H1 (cell line): Measurements from ENCODE around the gene ADD1. TPM values are rescaled to one million over a fixed set of nuclear protein-coding genes. Genes with fewer than 3 reads are reported as not detected.

Experiments
- CTCF ChIA-PET: fragments of 300-600 bp; sonication (Branson Sonifier 250); formaldehyde crosslinking; loops from one replicate; lab custom pipeline; 2021; ENCODE audit not compliant: partially characterized antibody; lab: Charles Lee
- POLR2A ChIA-PET: fragments of 300-600 bp; sonication (Branson Sonifier 250); formaldehyde crosslinking; loops from one replicate; lab custom pipeline; 2021; ENCODE audit warnings: inconsistent platforms; ENCODE audit not compliant: partially characterized antibody; lab: Charles Lee
- DNase-seq, 2 experiments: peaks; one replicate each; pipeline versions ENCODE4 v3.0.0 to v3.0.0-alpha.2; 2010 to 2022; ENCODE audit warnings: low spot score in 2 of 2, low read depth in 1 of 2, mixed read lengths in 1 of 2
- FAIRE-seq: peaks from 2 replicates; lab custom pipeline; 2011; peaks lifted over from hg19 to GRCh38; lab: Jason Lieb, UNC
- H2AFZ ChIP-seq: 2 replicates; pipeline ENCODE4 v1.8.1; 2012; ENCODE audit warnings: low read length, inconsistent platforms
- H2AK5ac ChIP-seq: 2 replicates; pipeline ENCODE4 v1.6.1; 2013; ENCODE audit warnings: low read depth, low read length
- H2BK120ac ChIP-seq: replicated peaks from 2 replicates; pipeline ENCODE3; 2013; ENCODE audit warnings: low read depth, low read length, inconsistent platforms
- H2BK12ac ChIP-seq: 2 replicates; pipeline ENCODE4 v1.6.1; 2013; ENCODE audit warnings: low read depth, low read length
- H2BK15ac ChIP-seq: 2 replicates; pipeline ENCODE4 v1.6.1; 2013; ENCODE audit warnings: low read length
- H2BK20ac ChIP-seq: 2 replicates; pipeline ENCODE4 v1.6.1; 2013; ENCODE audit warnings: low read length
- H2BK5ac ChIP-seq: 2 replicates; pipeline ENCODE4 v1.6.1; 2013; ENCODE audit warnings: low read depth, low read length
- H3K14ac ChIP-seq: 2 replicates; pipeline ENCODE4 v1.6.1; 2013; ENCODE audit warnings: inconsistent platforms; ENCODE audit not compliant: insufficient read length
- H3K18ac ChIP-seq: 2 replicates; pipeline ENCODE4 v1.6.1; 2013; ENCODE audit warnings: low read length; ENCODE audit errors: extremely low read depth
- H3K23ac ChIP-seq: 2 replicates; pipeline ENCODE4 v1.6.1; 2013; ENCODE audit warnings: inconsistent platforms; ENCODE audit not compliant: insufficient read length
- H3K23me2 ChIP-seq: 2 replicates; pipeline ENCODE4 v1.6.1; 2013; ENCODE audit warnings: low read depth, low read length
- H3K27ac ChIP-seq: 2 replicates; pipeline ENCODE4 v1.6.1; 2011; ENCODE audit warnings: low read depth, low read length, inconsistent platforms
- H3K27me3 ChIP-seq, 4 experiments: replicated peaks in 1 of 4; 1 replicate in 1 of 4; 2 replicates in 3 of 4; pipeline versions ENCODE4 v1.6.1 to v1.8.1; 2011 to 2013; ENCODE audit warnings: low read length in 3 of 4, mild to moderate bottlenecking in 3 of 4, inconsistent platforms in 2 of 4, mixed read lengths in 2 of 4, moderate library complexity in 1 of 4; ENCODE audit not compliant: control insufficient read depth in 3 of 4, insufficient read depth in 3 of 4; ENCODE audit errors: extremely low read depth in 1 of 4
- H3K36me3 ChIP-seq, 4 experiments: 2 replicates each; pipeline versions ENCODE4 v1.6.1 to v1.8.1; 2011 to 2013; ENCODE audit warnings: mild to moderate bottlenecking in 4 of 4, low read length in 3 of 4, moderate library complexity in 2 of 4, control low read depth in 1 of 4, inconsistent platforms in 1 of 4; ENCODE audit not compliant: insufficient read depth in 4 of 4, control insufficient read depth in 2 of 4
- H3K4ac ChIP-seq: replicated peaks from 2 replicates; pipeline ENCODE3; 2013; ENCODE audit warnings: low read length, low read depth, mixed read lengths, inconsistent platforms; ENCODE audit not compliant: insufficient read length
- H3K4me1 ChIP-seq, 4 experiments: replicated peaks in 1 of 4; 1 replicate in 1 of 4; 2 replicates in 3 of 4; pipeline versions ENCODE4 v1.6.1 to v1.8.1; 2011 to 2013; ENCODE audit warnings: low read length in 3 of 4, inconsistent platforms in 2 of 4, mixed read lengths in 1 of 4; ENCODE audit not compliant: insufficient read depth in 4 of 4, control insufficient read depth in 3 of 4
- H3K4me2 ChIP-seq, 2 experiments: 2 replicates each; pipeline versions ENCODE4 v1.6.1 to v1.8.1; 2011 to 2013; ENCODE audit warnings: low read depth in 2 of 2, low read length in 2 of 2, control low read depth in 1 of 2, inconsistent platforms in 1 of 2, mild to moderate bottlenecking in 1 of 2; ENCODE audit not compliant: insufficient read depth in 1 of 2
- H3K4me3 ChIP-seq, 4 experiments: fragments of 200-600, 300-600 bp in 1 of 4; sonication (generic), shearing (Covaris generic), sonication (Bioruptor Twin) in 1 of 4; 2 replicates each; pipeline versions ENCODE4 v1.5.1 to v1.8.1; 2011 to 2016; ENCODE audit warnings: low read length in 4 of 4, low read depth in 3 of 4, control low read depth in 2 of 4, inconsistent platforms in 2 of 4, mild to moderate bottlenecking in 2 of 4, mixed read lengths in 1 of 4, moderate library complexity in 1 of 4; ENCODE audit not compliant: insufficient read depth in 2 of 4; ENCODE audit errors: extremely low read depth in 1 of 4
- H3K56ac ChIP-seq: replicated peaks from 2 replicates; pipeline ENCODE3; 2013; ENCODE audit warnings: low read depth, mild to moderate bottlenecking, mixed read lengths, low read length, inconsistent platforms; ENCODE audit not compliant: insufficient read length
- H3K79me1 ChIP-seq: 2 replicates; pipeline ENCODE4 v1.6.1; 2013; ENCODE audit warnings: low read depth, low read length, control low read depth
- H3K79me2 ChIP-seq, 2 experiments: 2 replicates each; pipeline versions ENCODE4 v1.6.1 to v1.8.1; 2012 to 2013; ENCODE audit warnings: low read length in 2 of 2, mild to moderate bottlenecking in 2 of 2, inconsistent platforms in 1 of 2; ENCODE audit not compliant: insufficient read depth in 2 of 2, control insufficient read depth in 1 of 2
- H3K9ac ChIP-seq, 4 experiments: replicated peaks in 1 of 4; 1 replicate in 1 of 4; 2 replicates in 3 of 4; pipeline versions ENCODE4 v1.6.1 to v1.8.1; 2011 to 2013; ENCODE audit warnings: low read depth in 3 of 4, low read length in 3 of 4, control low read depth in 2 of 4, mild to moderate bottlenecking in 2 of 4, moderate library complexity in 2 of 4, inconsistent platforms in 1 of 4; ENCODE audit errors: extremely low read depth in 1 of 4
- H3K9me3 ChIP-seq, 2 experiments: 2 replicates each; pipeline versions ENCODE4 v1.6.1 to v1.8.1; 2012 to 2013; ENCODE audit warnings: mild to moderate bottlenecking in 2 of 2, moderate library complexity in 2 of 2, control low read depth in 1 of 2, inconsistent platforms in 1 of 2, low read depth in 1 of 2, low read length in 1 of 2, mixed read lengths in 1 of 2; ENCODE audit not compliant: insufficient read depth in 2 of 2
- H4K20me1 ChIP-seq, 2 experiments: replicated peaks in 1 of 2; 2 replicates each; pipeline versions ENCODE3 to v1.8.1; 2011 to 2013; ENCODE audit warnings: inconsistent platforms in 2 of 2, low read length in 2 of 2, mild to moderate bottlenecking in 1 of 2; ENCODE audit not compliant: insufficient read depth in 2 of 2, control insufficient read depth in 1 of 2
- H4K5ac ChIP-seq: 2 replicates; pipeline ENCODE4 v1.6.1; 2013; ENCODE audit warnings: low read length, low read depth, mixed read lengths, inconsistent platforms; ENCODE audit not compliant: insufficient read length
- H4K8ac ChIP-seq: 2 replicates; pipeline ENCODE4 v1.8.0; 2013; ENCODE audit warnings: mild to moderate bottlenecking, moderate library complexity, low read length, inconsistent platforms; ENCODE audit not compliant: insufficient read depth; ENCODE audit errors: extremely low read depth
- H4K91ac ChIP-seq: replicated peaks from 2 replicates; pipeline ENCODE3; 2013; ENCODE audit warnings: low read length, mixed read lengths, inconsistent platforms; ENCODE audit not compliant: insufficient read length
- ASH2L ChIP-seq: fragments of 200-600, 300-600 bp; sonication (generic); IDR thresholded peaks from one replicate; pipeline ENCODE4 v1.7.1; 2017; ENCODE audit warnings: low read length
- BCL11A ChIP-seq, 2 experiments: IDR thresholded peaks; one replicate each; pipeline ENCODE4 v1.6.1; 2011; ENCODE audit warnings: low read depth in 2 of 2, low read length in 2 of 2, mild to moderate bottlenecking in 2 of 2
- CTBP2 ChIP-seq: IDR thresholded peaks from 2 replicates; pipeline ENCODE4 v1.7.0; 2011; ENCODE audit warnings: borderline replicate concordance, mild to moderate bottlenecking, moderate library complexity, mixed read lengths, low read length; ENCODE audit not compliant: insufficient read depth, insufficient read length
- GABPA ChIP-seq: IDR thresholded peaks from 2 replicates; pipeline ENCODE4 v1.6.1; 2011; ENCODE audit warnings: mild to moderate bottlenecking, low read length, moderate library complexity, borderline replicate concordance; ENCODE audit not compliant: insufficient read depth
- JUN ChIP-seq: IDR thresholded peaks from 2 replicates; pipeline ENCODE4 v1.6.1; 2011; ENCODE audit warnings: low read depth, mild to moderate bottlenecking, improper control_type of control experiment, low read length
- JUND ChIP-seq: IDR thresholded peaks from 2 replicates; pipeline ENCODE4 v1.6.1; 2011; ENCODE audit warnings: mild to moderate bottlenecking, improper control_type of control experiment, low read length
- POLR2A ChIP-seq, 2 experiments: IDR thresholded peaks; 1 replicate in 1 of 2; 2 replicates in 1 of 2; pipeline ENCODE4 v1.6.1; 2011; ENCODE audit warnings: low read depth in 2 of 2, low read length in 2 of 2, mild to moderate bottlenecking in 2 of 2; ENCODE audit errors: control extremely low read depth in 1 of 2
- POU5F1 ChIP-seq: IDR thresholded peaks from 2 replicates; pipeline ENCODE4 v1.6.1; 2011; ENCODE audit warnings: low read depth, mild to moderate bottlenecking, low read length, moderate library complexity
- RAD21 ChIP-seq, 2 experiments: IDR thresholded peaks in 1 of 2; conservative IDR thresholded peaks in 1 of 2; 2 replicates each; pipeline ENCODE4 v1.6.1; 2011; ENCODE audit warnings: low read depth in 2 of 2, low read length in 2 of 2, improper control_type of control experiment in 1 of 2, inconsistent platforms in 1 of 2, mild to moderate bottlenecking in 1 of 2, moderate library complexity in 1 of 2
- SAP30 ChIP-seq: fragments of 300-600 bp; sonication (generic); IDR thresholded peaks from 2 replicates; pipeline ENCODE4 v1.7.1; 2012; ENCODE audit warnings: low read length, moderate library complexity, mild to moderate bottlenecking, inconsistent platforms; ENCODE audit not compliant: insufficient read depth, insufficient replicate concordance
- SP1 ChIP-seq: IDR thresholded peaks from 2 replicates; pipeline ENCODE4 v1.6.1; 2011; ENCODE audit warnings: low read depth, low read length
- SRF ChIP-seq: IDR thresholded peaks from 2 replicates; pipeline ENCODE4 v1.6.1; 2011; ENCODE audit warnings: mild to moderate bottlenecking, low read depth, low read length, moderate library complexity
- TAF7 ChIP-seq: optimal IDR thresholded peaks from 2 replicates; pipeline ENCODE3; 2011; ENCODE audit warnings: low read depth, mild to moderate bottlenecking, inconsistent platforms, low read length, moderate library complexity, borderline replicate concordance
- TBP ChIP-seq: IDR thresholded peaks from 2 replicates; pipeline ENCODE4 v1.6.1; 2011; ENCODE audit warnings: low read depth, low read length, improper control_type of control experiment
- TEAD4 ChIP-seq: IDR thresholded peaks from 2 replicates; pipeline ENCODE4 v1.6.1; 2012; ENCODE audit warnings: low read depth, low read length, inconsistent platforms, mixed read lengths
- WGBS, 2 experiments: shearing (Covaris generic) in 1 of 2; methylation state at CpG; one replicate each; pipeline versions ENCODE4 v1.1.6 to v1.1.7; 2013 to 2015; ENCODE audit warnings: low lambda C conversion rate in 2 of 2, mixed read lengths in 2 of 2, inconsistent platforms in 1 of 2, low coverage in 1 of 2, missing lambda C conversion rate in 1 of 2; ENCODE audit not compliant: insufficient replicate concordance in 2 of 2, insufficient coverage in 1 of 2, insufficient read length in 1 of 2; ENCODE audit errors: extremely low coverage in 1 of 2, missing lambda C conversion rate in 1 of 2; 5-methylcytosine and 5-hydroxymethylcytosine counted together
- polyA plus RNA-seq, 7 experiments: library from polyadenylated mRNA; depleted of rRNA in 3 of 7; stranded (reverse) in 5 of 7; unstranded in 2 of 7; fragments of >200 nt in 5 of 7; fragments of 200-250 nt in 2 of 7; gene quantifications; 1 replicate in 5 of 7; 2 replicates in 1 of 7; 4 replicates in 1 of 7; pipeline versions ENCODE4 v1.2.1 to v1.2.3, GENCODE V29; 2011 to 2013; ENCODE audit warnings: missing spikeins in 2 of 7, mixed read lengths in 2 of 7
- total RNA-seq: library from RNA; stranded (reverse); fragmentation: NEBNext Ultra II Directional; extraction: Animal tissue kit (Norgen Biotek cat#: 25700); gene quantifications from 2 replicates; pipeline ENCODE4 v1.2.1, GENCODE V29; 2021

Gene ADD1
- total and polyA plus RNA-seq, 2 of the 8 experiments (the other 6 are each of a cell fraction or from before 2014, with no cell fraction given): 113 to 143 TPM

GRCh38 chr4:2902126-2902525, 58.5 kb downstream of the ADD1 start:
- Histone ChIP-seq H3K36me3 (peaks cover 29 to 73% (median 40%) of the 10 kb centered on the region in 4 experiments), H3K4me2 (no peak overlapping the region), H3K9ac (no peak overlapping the region), H3K27ac (no peak overlapping the region), H2AFZ (no peak overlapping the region), H3K56ac (no peak overlapping the region), H3K4ac (no peak overlapping the region), H3K18ac (no peak overlapping the region), H4K91ac (no peak overlapping the region), H2BK15ac (no peak overlapping the region), H3K9me3 (no peaks in the 10 kb centered on the region), H3K27me3 (no peaks in the 10 kb centered on the region), H2BK20ac (no peak overlapping the region), H2BK5ac (no peak overlapping the region), H3K23ac (no peak overlapping the region), H3K79me2 (no peaks in the 10 kb centered on the region), H3K4me1 (no peaks in the 10 kb centered on the region), H4K5ac (no peak overlapping the region), H3K23me2 (no peaks in the 10 kb centered on the region), H2BK120ac (no peak overlapping the region), H2AK5ac (no peak overlapping the region), H4K20me1 (peaks cover 0 to 2% of the 10 kb centered on the region in 2 experiments), H3K14ac (no peak overlapping the region), H4K8ac (no peak overlapping the region), H2BK12ac (no peak overlapping the region), H3K4me3 (no peak overlapping the region), H3K79me1 (no peaks in the 10 kb centered on the region)
- ChIA-PET CTCF (no interaction called here), POLR2A (interaction anchor here (0.6 kb wide), 1 partner anchor 311 kb away, joined by 3 read pairs; no protein-coding TSS in a partner anchor)
- DNase-seq (no peak), FAIRE-seq (no peak)
- WGBS, 2 experiments: 94% methylated on average over 2 of the region's 2 CpGs; no CpG with 5 or more reads in 1 of the 2 experiments
- no peak for TF ChIP-seq TBP
- TF ChIP-seq POLR2A (IDR thresholded peaks at IDR 0.05; ENCODE audit: control extremely low read depth in 1 of 2, low read depth in 2 of 2, low read length in 2 of 2): no peak
- TF ChIP-seq SAP30: no peak
- no peak for TF ChIP-seq JUND
- TF ChIP-seq TAF7: no peak
- TF ChIP-seq SRF: no peak
- TF ChIP-seq SP1: no peak
- TF ChIP-seq TEAD4: no peak
- no peak for TF ChIP-seq RAD21 (IDR thresholded peaks at IDR 0.05 in 1 of 2, conservative IDR thresholded peaks at IDR 0.05 in 1 of 2; ENCODE audit: low read depth in 2 of 2, low read length in 2 of 2)
- no peak for TF ChIP-seq GABPA
- TF ChIP-seq CTBP2: no peak
- TF ChIP-seq BCL11A (IDR thresholded peaks at IDR 0.05; ENCODE audit: low read depth in 2 of 2, low read length in 2 of 2): no peak
- TF ChIP-seq POU5F1: no peak
- no peak for TF ChIP-seq JUN
- TF ChIP-seq ASH2L: no peak
